ENCODE data around the gene MYO7B. TPM values are rescaled to one million over a fixed set of nuclear protein-coding genes. Genes with fewer than 3 reads are reported as not detected.

Gene MYO7B
- polyA plus RNA-seq, 4 donors: 85.6 to 617 (median 462) TPM

DNA sequence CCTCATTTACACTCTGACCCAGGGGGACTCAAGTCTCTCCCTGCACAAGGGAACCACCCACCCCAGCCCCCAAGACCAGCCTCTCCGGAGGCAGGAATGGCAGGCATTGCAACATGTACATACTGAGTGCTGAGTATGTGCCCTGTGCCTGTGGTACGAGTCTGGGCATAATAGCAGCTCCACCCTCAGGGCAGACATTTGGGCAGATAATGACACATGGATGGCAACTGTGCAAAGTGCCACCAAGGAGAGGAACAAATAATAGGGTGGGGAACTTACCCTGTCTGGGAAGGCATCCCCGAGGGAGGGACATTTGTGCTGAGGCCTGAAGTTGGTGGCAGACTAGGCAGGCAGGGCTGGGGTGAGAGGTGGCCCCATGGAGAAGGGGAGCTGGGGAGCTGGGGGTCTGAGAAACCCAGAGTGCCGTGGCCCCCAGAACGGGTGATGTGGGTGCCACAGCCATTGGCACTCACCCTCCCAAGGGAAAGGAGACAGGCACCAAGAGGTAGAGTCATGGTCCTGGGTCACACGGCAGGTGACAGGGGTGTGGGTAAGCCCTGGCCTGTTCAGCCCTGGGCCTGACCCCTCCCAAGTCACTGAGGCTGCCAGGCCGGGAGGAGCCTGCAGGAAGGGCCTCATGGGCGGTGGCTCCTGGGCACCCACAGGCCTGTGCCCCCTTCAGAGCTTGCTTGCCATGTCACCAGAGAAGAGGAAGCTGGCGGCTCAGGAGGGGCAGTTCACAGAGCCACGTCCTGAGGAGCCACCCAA is 94.8 kb downstream of the MYO7B start:
- H3K27ac ChIP-seq (ENCODE audit: low read depth in 1 of 3, low read length in 2 of 3): no peak overlapping the region
- DNase-seq (no peak), FAIRE-seq (no peak)
- H3K36me3 ChIP-seq (ENCODE audit: control insufficient read depth in 3 of 3, insufficient read depth in 2 of 3, low read depth in 1 of 3, low read length in 3 of 3): peaks cover 0 to 100% (median 16%) of the 10 kb centered on the region in 3 donors
- peaks cover 0 to 10% (median 0%) of the 10 kb centered on the region in 3 donors for H3K4me1 ChIP-seq (ENCODE audit: control insufficient read depth in 3 of 3, insufficient read depth in 2 of 3, low read depth in 1 of 3, low read length in 2 of 3)
- H3K27me3 ChIP-seq (ENCODE audit: control insufficient read depth in 3 of 3, insufficient read depth in 3 of 3, low read length in 3 of 3): no peaks in the 10 kb centered on the region
- 69 to 73% (median 72%) methylated on average over 10 of the region's 10 CpGs for WGBS, 3 donors
- H3K9me3 ChIP-seq (ENCODE audit: control insufficient read depth in 2 of 2, insufficient read depth in 1 of 2, low read depth in 1 of 2, low read length in 1 of 2): no peaks in the 10 kb centered on the region
- H3K4me3 ChIP-seq (ENCODE audit: low read depth in 1 of 3, low read length in 3 of 3): no peak overlapping the region

DNA sequence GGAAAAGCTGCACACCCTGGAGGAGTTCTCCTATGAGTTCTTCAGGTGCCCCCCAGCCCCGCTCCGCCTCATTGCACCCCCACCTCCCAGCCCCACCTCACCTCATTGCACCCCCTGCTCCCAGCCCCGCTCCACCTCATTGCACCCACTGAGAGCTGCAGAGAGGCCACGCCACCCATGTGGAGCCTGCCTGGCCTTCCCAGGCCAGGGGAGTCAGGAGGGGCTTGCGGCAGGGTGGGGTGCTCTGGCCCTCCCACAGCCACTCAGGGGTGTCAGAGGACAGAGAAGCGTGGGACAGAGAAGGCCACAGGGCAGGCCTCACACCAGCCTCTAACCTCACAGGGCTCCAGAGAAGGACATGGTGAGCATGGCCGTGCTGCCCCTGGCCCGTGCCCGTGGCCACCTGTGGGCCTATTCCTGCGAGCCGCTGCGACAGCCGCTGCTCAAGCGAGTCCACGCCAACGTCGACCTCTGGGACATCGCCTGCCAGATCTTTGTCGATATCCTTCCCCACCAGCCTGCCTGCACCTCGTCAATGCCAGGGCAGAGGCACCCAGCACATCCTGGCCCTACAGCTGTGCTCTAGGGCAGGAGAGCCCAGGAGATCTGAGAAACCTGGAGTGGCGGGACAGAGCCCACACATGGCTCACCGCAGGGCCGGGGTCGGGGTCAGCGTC is 95.5 kb downstream of the MYO7B start:
- Histone ChIP-seq H3K9me3 (ENCODE audit: control insufficient read depth in 2 of 2, insufficient read depth in 1 of 2, low read depth in 1 of 2, low read length in 1 of 2) (no peaks in the 10 kb centered on the region), H3K36me3 (ENCODE audit: control insufficient read depth in 3 of 3, insufficient read depth in 2 of 3, low read depth in 1 of 3, low read length in 3 of 3) (peaks cover 0 to 100% (median 14%) of the 10 kb centered on the region in 3 donors), H3K4me1 (ENCODE audit: control insufficient read depth in 3 of 3, insufficient read depth in 2 of 3, low read depth in 1 of 3, low read length in 2 of 3) (peaks cover 0 to 17% (median 0%) of the 10 kb centered on the region in 3 donors), H3K4me3 (ENCODE audit: low read depth in 1 of 3, low read length in 3 of 3) (no peak overlapping the region), H3K27ac (ENCODE audit: low read depth in 1 of 3, low read length in 2 of 3) (no peak overlapping the region), H3K27me3 (ENCODE audit: control insufficient read depth in 3 of 3, insufficient read depth in 3 of 3, low read length in 3 of 3) (no peaks in the 10 kb centered on the region)
- 90 to 95% (median 95%) methylated on average over 25 of the region's 25 CpGs for WGBS, 3 donors
- DNase-seq (no peak), FAIRE-seq (no peak)

DNA sequence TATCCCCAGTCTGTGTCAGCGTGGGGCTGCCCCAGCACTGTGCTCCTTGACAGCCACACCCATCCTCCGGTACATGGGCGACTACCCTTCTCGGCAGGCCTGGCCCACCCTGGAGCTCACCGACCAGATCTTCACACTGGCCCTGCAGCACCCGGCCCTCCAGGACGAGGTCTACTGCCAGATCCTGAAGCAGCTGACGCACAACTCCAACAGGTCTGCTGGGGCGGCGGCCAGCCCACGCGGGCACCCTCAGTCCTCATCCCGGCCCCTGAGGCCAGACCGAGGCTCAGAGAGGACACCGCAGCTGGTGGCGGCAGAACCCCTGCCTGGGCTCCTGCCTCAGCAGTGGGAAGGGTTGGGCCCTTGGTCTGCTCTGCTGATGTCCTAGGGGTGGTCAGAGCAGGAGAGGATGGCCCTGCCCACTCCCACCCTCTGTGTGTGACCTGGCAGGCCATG is 96.1 kb downstream of the MYO7B start:
- no peak for FAIRE-seq
- DNase-seq: no peak
- no peaks in the 10 kb centered on the region for H3K27me3 ChIP-seq (ENCODE audit: control insufficient read depth in 3 of 3, insufficient read depth in 3 of 3, low read length in 3 of 3)
- H3K9me3 ChIP-seq (ENCODE audit: control insufficient read depth in 2 of 2, insufficient read depth in 1 of 2, low read depth in 1 of 2, low read length in 1 of 2): no peaks in the 10 kb centered on the region
- peaks cover 0 to 100% (median 13%) of the 10 kb centered on the region in 3 donors for H3K36me3 ChIP-seq (ENCODE audit: control insufficient read depth in 3 of 3, insufficient read depth in 2 of 3, low read depth in 1 of 3, low read length in 3 of 3)
- H3K4me1 ChIP-seq (ENCODE audit: control insufficient read depth in 3 of 3, insufficient read depth in 2 of 3, low read depth in 1 of 3, low read length in 2 of 3): peaks cover 0 to 23% (median 0%) of the 10 kb centered on the region in 3 donors
- no peak overlapping the region for H3K27ac ChIP-seq (ENCODE audit: low read depth in 1 of 3, low read length in 2 of 3)
- WGBS, 3 donors: 85 to 92% (median 92%) methylated on average over 15 to 16 of the region's 16 CpGs
- no peak overlapping the region for H3K4me3 ChIP-seq (ENCODE audit: low read depth in 1 of 3, low read length in 3 of 3)

DNA sequence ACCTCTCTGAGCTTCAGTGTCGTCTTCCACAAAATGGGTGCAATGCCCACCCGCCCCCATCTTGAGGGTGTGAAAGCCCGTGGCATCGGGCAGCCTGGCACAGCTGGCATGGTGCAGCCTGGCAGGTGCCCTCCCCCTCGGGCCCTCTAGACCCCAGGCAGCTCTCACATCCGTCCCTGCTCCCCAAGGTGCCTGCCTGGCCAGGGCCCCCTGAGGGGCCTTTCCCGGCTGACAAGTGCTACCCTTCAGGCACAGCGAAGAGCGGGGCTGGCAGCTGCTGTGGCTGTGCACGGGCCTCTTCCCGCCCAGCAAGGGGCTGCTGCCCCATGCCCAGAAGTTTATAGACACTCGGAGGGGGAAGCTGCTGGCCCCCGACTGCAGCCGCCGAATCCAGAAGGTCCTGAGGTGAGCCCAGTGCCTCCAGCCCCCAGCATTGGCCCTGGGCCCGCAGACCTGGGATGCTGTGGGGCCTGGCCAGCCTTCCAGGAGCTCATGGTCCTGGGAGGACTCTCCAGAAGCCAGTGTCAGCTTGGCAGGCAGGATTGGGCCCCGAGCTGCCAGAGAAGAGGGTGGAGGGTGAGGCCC is 96.6 kb downstream of the MYO7B start:
- no peak for FAIRE-seq
- Histone ChIP-seq H3K27me3 (ENCODE audit: control insufficient read depth in 3 of 3, insufficient read depth in 3 of 3, low read length in 3 of 3) (no peaks in the 10 kb centered on the region), H3K4me1 (ENCODE audit: control insufficient read depth in 3 of 3, insufficient read depth in 2 of 3, low read depth in 1 of 3, low read length in 2 of 3) (peaks cover 0 to 28% (median 0%) of the 10 kb centered on the region in 3 donors), H3K27ac (ENCODE audit: low read depth in 1 of 3, low read length in 2 of 3) (no peak overlapping the region), H3K9me3 (ENCODE audit: control insufficient read depth in 2 of 2, insufficient read depth in 1 of 2, low read depth in 1 of 2, low read length in 1 of 2) (no peaks in the 10 kb centered on the region), H3K4me3 (ENCODE audit: low read depth in 1 of 3, low read length in 3 of 3) (no peak overlapping the region), H3K36me3 (ENCODE audit: control insufficient read depth in 3 of 3, insufficient read depth in 2 of 3, low read depth in 1 of 3, low read length in 3 of 3) (peaks cover 0 to 100% (median 15%) of the 10 kb centered on the region in 3 donors)
- WGBS, 3 donors: 87 to 94% (median 92%) methylated on average over 13 to 17 of the region's 17 CpGs
- DNase-seq: no peak

DNA sequence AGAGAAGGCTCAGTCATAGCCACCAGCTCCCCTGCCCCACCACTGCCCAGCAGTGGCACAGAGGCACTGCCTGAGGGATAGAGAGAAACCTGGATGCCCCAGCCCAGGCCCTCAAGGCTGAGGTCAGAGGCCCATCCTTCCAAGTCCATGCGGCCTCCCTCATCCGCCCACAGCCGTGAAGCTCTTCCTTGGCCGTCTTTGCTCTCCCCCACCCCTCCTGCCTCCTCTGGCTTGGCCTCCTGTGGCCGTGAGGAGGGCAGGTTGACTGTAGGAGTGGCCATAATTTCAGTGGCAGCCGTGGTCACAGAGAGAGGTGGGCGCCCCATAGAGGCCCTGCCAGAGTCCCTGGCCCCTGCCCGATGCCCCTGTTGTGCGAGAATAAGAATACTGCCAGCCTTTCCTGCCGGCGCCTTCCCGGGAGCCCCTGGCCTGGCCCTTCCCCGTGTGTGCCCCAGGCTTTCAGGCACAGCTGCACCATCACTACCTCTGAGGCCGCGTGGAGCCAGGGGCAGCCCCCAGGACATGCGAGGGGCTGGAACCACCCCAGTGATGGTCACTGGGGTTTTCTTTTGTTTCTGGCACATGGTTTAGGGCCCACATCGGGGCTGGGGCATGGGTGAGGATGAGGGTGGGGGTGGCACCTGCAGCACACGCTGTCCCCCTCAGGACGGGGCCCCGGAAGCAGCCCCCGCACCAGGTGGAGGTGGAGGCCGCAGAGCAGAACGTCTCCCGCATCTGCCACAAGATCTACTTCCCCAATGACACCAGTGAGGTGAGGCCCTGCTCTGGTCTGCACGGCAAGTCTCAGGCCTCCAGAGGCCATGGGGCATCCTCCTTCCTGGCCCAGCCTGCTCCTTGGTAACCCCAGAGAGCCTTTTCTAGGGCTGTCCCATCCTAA is 97.4 kb downstream of the MYO7B start:
- no peak overlapping the region for H3K27ac ChIP-seq (ENCODE audit: low read depth in 1 of 3, low read length in 2 of 3)

DNA sequence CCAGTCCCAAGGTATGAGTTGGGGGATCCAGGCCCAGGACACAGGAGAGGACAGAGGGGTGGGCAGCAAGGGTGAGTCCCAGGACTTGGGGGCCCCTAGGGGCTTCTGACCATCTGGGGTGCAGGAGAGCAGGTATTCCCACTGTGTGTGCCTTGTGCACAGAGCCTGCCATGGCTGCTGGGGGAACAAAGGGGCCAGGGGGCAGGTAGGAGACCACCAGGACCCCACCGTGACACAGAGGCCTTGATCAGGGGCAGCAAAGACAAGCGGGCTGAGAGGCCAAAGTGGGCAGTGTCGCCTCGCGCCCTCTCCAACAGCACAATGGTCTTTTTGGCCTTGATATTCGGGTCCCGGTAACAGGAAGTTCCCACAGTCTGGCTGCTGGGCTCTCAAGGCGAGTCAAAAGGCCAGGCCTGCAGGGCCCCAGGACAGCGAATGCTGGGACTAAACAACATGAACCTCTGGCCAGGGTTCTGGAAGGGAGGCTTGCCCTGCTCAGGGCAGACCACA is 98.1 kb downstream of the MYO7B start:
- Histone ChIP-seq H3K4me3 (ENCODE audit: low read depth in 1 of 3, low read length in 3 of 3) (no peak overlapping the region), H3K36me3 (ENCODE audit: control insufficient read depth in 3 of 3, insufficient read depth in 2 of 3, low read depth in 1 of 3, low read length in 3 of 3) (peaks cover 0 to 100% (median 17%) of the 10 kb centered on the region in 3 donors), H3K27me3 (ENCODE audit: control insufficient read depth in 3 of 3, insufficient read depth in 3 of 3, low read length in 3 of 3) (no peaks in the 10 kb centered on the region), H3K27ac (ENCODE audit: low read depth in 1 of 3, low read length in 2 of 3) (no peak overlapping the region), H3K9me3 (ENCODE audit: control insufficient read depth in 2 of 2, insufficient read depth in 1 of 2, low read depth in 1 of 2, low read length in 1 of 2) (no peaks in the 10 kb centered on the region), H3K4me1 (ENCODE audit: control insufficient read depth in 3 of 3, insufficient read depth in 2 of 3, low read depth in 1 of 3, low read length in 2 of 3) (peaks cover 0 to 39% (median 0%) of the 10 kb centered on the region in 3 donors)
- 74 to 93% (median 89%) methylated on average over 9 of the region's 9 CpGs for WGBS, 3 donors
- FAIRE-seq (no peak), DNase-seq (no peak)

More for the DNA sequence above, 97.4 kb downstream of the MYO7B start:
- Histone ChIP-seq H3K36me3 (ENCODE audit: control insufficient read depth in 3 of 3, insufficient read depth in 2 of 3, low read depth in 1 of 3, low read length in 3 of 3) (peaks cover 0 to 100% (median 17%) of the 10 kb centered on the region in 3 donors), H3K27me3 (ENCODE audit: control insufficient read depth in 3 of 3, insufficient read depth in 3 of 3, low read length in 3 of 3) (no peaks in the 10 kb centered on the region), H3K4me1 (ENCODE audit: control insufficient read depth in 3 of 3, insufficient read depth in 2 of 3, low read depth in 1 of 3, low read length in 2 of 3) (peaks cover 0 to 36% (median 0%) of the 10 kb centered on the region in 3 donors), H3K4me3 (ENCODE audit: low read depth in 1 of 3, low read length in 3 of 3) (no peak overlapping the region), H3K9me3 (ENCODE audit: control insufficient read depth in 2 of 2, insufficient read depth in 1 of 2, low read depth in 1 of 2, low read length in 1 of 2) (no peaks in the 10 kb centered on the region)
- FAIRE-seq (no peak), DNase-seq (no peak)
- 80 to 87% (median 81%) methylated on average over 23 to 25 of the region's 25 CpGs for WGBS, 3 donors

DNA sequence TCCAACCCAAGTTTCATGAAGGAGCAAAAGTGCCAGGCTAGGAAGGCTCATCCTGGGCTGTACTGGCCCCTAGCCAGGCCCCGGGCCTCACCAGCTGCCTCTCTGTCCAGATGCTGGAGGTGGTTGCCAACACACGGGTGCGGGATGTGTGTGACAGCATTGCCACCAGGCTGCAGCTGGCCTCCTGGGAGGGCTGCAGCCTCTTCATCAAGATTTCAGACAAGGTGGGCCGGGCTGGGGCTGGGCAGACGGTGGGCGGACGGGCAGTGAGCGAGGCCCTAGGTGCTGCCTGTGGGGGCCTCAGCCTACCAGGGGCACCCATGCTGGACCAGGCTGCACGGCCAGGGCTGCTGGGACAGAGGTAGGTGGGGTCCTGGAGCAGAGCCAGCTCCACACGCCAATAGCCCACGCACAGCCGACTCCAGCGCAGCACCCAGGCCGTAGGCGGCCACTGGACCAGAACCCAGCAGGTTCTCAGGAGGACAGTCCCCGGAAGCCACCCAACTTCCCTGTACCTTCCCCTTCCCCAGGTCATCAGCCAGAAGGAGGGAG is 98.7 kb downstream of the MYO7B start:
- DNase-seq: no peak
- Histone ChIP-seq H3K27me3 (ENCODE audit: control insufficient read depth in 3 of 3, insufficient read depth in 3 of 3, low read length in 3 of 3) (no peaks in the 10 kb centered on the region), H3K36me3 (ENCODE audit: control insufficient read depth in 3 of 3, insufficient read depth in 2 of 3, low read depth in 1 of 3, low read length in 3 of 3) (peaks cover 0 to 100% (median 15%) of the 10 kb centered on the region in 3 donors), H3K4me3 (ENCODE audit: low read depth in 1 of 3, low read length in 3 of 3) (no peak overlapping the region), H3K27ac (ENCODE audit: low read depth in 1 of 3, low read length in 2 of 3) (no peak overlapping the region), H3K9me3 (ENCODE audit: control insufficient read depth in 2 of 2, insufficient read depth in 1 of 2, low read depth in 1 of 2, low read length in 1 of 2) (no peaks in the 10 kb centered on the region), H3K4me1 (ENCODE audit: control insufficient read depth in 3 of 3, insufficient read depth in 2 of 3, low read depth in 1 of 3, low read length in 2 of 3) (peaks cover 0 to 39% (median 0%) of the 10 kb centered on the region in 3 donors)
- FAIRE-seq: no peak
- 76 to 90% (median 85%) methylated on average over 16 of the region's 16 CpGs for WGBS, 3 donors

Measured in small intestine (tissue), 7 donors.